NCI-H2081 treated with DMSO at 0.1 percent for 48 hours (cell line): ENCODE measurements around the gene TGM6.

Experiments used
- DNase-seq: peaks from one replicate; lab custom pipeline; 2025; lab: John Stamatoyannopoulos, UW

Gene TGM6

GRCh38 chr20:2458919-2459499, 78.3 kb downstream of the TGM6 start:
- DNase-seq, result no peak

- DNase-seq, result no peak
Observed at GRCh38 chr20:2459981-2460751, 79.5 kb downstream of the TGM6 start.

GRCh38 chr20:2460752-2461424, 80.2 kb downstream of the TGM6 start:
- DNase-seq, result no peak

GRCh38 chr20:2462484-2462883, 81.8 kb downstream of the TGM6 start:
- no peak for DNase-seq

- DNase-seq, result no peak
Observed at GRCh38 chr20:2463616-2464365, 83.1 kb downstream of the TGM6 start.

GRCh38 chr20:2465100-2465499, 84.4 kb downstream of the TGM6 start:
- no peak for DNase-seq

GRCh38 chr20:2467412-2467811, 86.7 kb downstream of the TGM6 start:
- DNase-seq, result no peak

- DNase-seq, result no peak
Observed at GRCh38 chr20:2468581-2469407, 88.1 kb downstream of the TGM6 start.

GRCh38 chr20:2469991-2470422, 89.3 kb downstream of the TGM6 start:
- DNase-seq, result no peak

GRCh38 chr20:2470423-2471193, 89.9 kb downstream of the TGM6 start, which contains the start of gene SNRPB:
Gene SNRPB (minus strand): TSS chr20:2470789. CDS start chr20:2470690, 99 bp downstream.
- DNase-seq, result peak; percentile 91

GRCh38 chr20:2473516-2473915, 92.8 kb downstream of the TGM6 start:
- no peak for DNase-seq

GRCh38 chr20:2475850-2476741, 95.4 kb downstream of the TGM6 start:
- DNase-seq, result no peak

- DNase-seq, result no peak
Observed at GRCh38 chr20:2476742-2477615, 96.3 kb downstream of the TGM6 start.

- no peak for DNase-seq
Observed at GRCh38 chr20:2480381-2480780, 99.7 kb downstream of the TGM6 start.
